ENCODE data around the gene HSD17B1. TPM values are rescaled to one million over a fixed set of nuclear protein-coding genes. Genes with fewer than 3 reads are reported as not detected.

The HSD17B1 gene
- total and polyA plus RNA-seq, 2 of the 4 experiments (the other 2 are of a cell fraction), result 0.72 to 1.4 TPM

DNA sequence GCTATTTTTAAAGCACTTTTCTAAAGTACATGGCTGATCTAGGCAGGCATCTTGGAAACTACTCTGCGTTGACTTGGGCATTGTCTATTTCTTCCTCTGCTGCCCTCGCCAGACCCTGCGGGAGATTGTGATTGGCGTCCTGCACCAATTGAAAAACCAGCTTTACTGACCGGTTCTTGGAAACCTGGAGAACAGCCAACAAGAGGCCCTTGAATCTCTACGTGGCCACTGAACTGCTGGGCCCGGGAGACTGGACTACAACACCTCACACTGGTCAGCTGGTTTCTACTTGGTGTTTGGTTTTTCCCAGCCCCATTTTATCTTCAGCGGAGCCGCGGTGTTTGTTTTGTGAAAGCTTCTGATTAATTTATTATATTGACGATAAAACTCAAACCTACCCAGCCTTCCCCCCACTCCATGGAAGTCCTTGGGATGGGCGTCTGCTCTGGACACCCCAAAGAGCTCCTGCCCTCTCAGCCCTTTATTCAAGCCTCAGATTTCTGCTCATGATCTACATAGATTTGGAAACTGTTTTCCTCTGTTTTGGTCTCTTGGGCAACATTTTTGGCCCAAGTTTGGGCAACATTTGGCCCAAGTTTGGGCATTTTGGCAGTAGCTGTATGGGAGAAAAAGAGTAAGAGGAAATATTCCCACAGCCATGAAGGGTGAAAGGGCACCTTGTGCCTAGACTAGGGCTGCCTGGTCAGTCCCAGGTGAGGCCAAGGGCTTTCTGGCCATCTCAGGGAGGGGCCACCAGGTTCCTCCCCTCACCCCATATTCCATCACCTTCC, 18.9 kb downstream of the HSD17B1 start:
- no peak for TF ChIP-seq BHLHE40 (IDR thresholded peaks at IDR 0.05; ENCODE audit: low read depth, low read length)
- H3K14ac ChIP-seq (replicated peaks; ENCODE audit: low read depth, low read length), result no peak overlapping the region
- no peak overlapping the region for H3K18ac ChIP-seq (ENCODE audit: low read depth, low read length)
- H4K91ac ChIP-seq (ENCODE audit: insufficient read depth, low read depth, low read length), result no peak overlapping the region
- ChIA-PET CTCF (no interaction called here), POLR2A (ENCODE audit: unreplicated experiment) (no interaction called here)
- H3K4me3 ChIP-seq (ENCODE audit: insufficient read depth, low read depth, low read length), result no peak overlapping the region
- H2AK5ac ChIP-seq (ENCODE audit: low read depth, low read length), result no peak overlapping the region
- no peaks in the 10 kb centered on the region for H3K9me3 ChIP-seq (ENCODE audit: control insufficient read depth, insufficient read depth, low read length)
- H2AK9ac ChIP-seq (replicated peaks; ENCODE audit: low read depth, low read length, poor library complexity), result no peak overlapping the region
- H4K20me1 ChIP-seq (ENCODE audit: insufficient read depth, low read length), result peaks cover 12% of the 10 kb centered on the region; the same call in 1 of the 2 replicates
- TSS peak; percentile 55 for BruUV-seq (replicated peaks)
- H4K5ac ChIP-seq (ENCODE audit: low read depth, low read length), result no peak overlapping the region
- H3K56ac ChIP-seq (ENCODE audit: extremely low read depth, insufficient read depth, low read length), result no peak overlapping the region
- no CpG with 5 or more reads among the region's 12 CpGs for WGBS, 2 experiments (ENCODE audit: extremely low coverage in 2 of 2, insufficient read length in 1 of 2)
- in situ Hi-C loops (cut with MboI; ENCODE audit: low sequenced_read_pairs) (no loop called here), intact Hi-C loops (cut with micrococcal nuclease) (no loop called here), dilution Hi-C loops (cut with HindIII; ENCODE audit: low sequenced_read_pairs, unreplicated experiment) (no loop called here)
- H3K4ac ChIP-seq (ENCODE audit: low read depth, low read length), result no peak overlapping the region
- no peaks in the 10 kb centered on the region for H3K27me3 ChIP-seq (ENCODE audit: control insufficient read depth, insufficient read depth, low read length)
- no peak overlapping the region for H2BK5ac ChIP-seq (ENCODE audit: low read depth, low read length, poor library complexity, severe bottlenecking)
- H4K8ac ChIP-seq (ENCODE audit: low read depth in 2 of 2, low read length in 2 of 2), result no peak overlapping the region
- ATAC-seq (ENCODE audit: low read depth) (no peak), DNase-seq (no peak)
- no peak overlapping the region for H2BK120ac ChIP-seq (ENCODE audit: low read depth, low read length)
- H2BK15ac ChIP-seq (ENCODE audit: low read depth, low read length), result no peak overlapping the region
- no peak overlapping the region for H2BK20ac ChIP-seq (ENCODE audit: low read depth, low read length)
- peaks cover 4% of the 10 kb centered on the region for H3K4me1 ChIP-seq (ENCODE audit: control insufficient read depth, insufficient read depth, low read length)
- H3K36me3 ChIP-seq (ENCODE audit: control insufficient read depth, insufficient read depth, low read length), result peaks cover 51% of the 10 kb centered on the region
- H3K27ac ChIP-seq (ENCODE audit: insufficient read depth, low read length), result no peak overlapping the region
- peak overlapping the region; percentile 16 for H2AFZ ChIP-seq (replicated peaks; ENCODE audit: low read length, poor library complexity)
- peaks cover 8% of the 10 kb centered on the region for H3K9me1 ChIP-seq (ENCODE audit: insufficient read depth, low read length)
- H3K9ac ChIP-seq (ENCODE audit: low read depth, low read length), result no peak overlapping the region
- peaks cover 42 to 78% of the 10 kb centered on the region in 2 experiments; a peak in 3 of 4 replicates for H3K79me1 ChIP-seq (ENCODE audit: low read depth in 1 of 2, low read length in 2 of 2)
- H3K23ac ChIP-seq (ENCODE audit: low read depth, low read length), result no peak overlapping the region
- no peak overlapping the region for H3K4me2 ChIP-seq (ENCODE audit: low read depth, low read length)

Measured in IMR-90 (cell line).